Measurements from ENCODE around the gene TNS3. TPM values are rescaled to one million over a fixed set of nuclear protein-coding genes. Genes with fewer than 3 reads are reported as not detected.

Gene TNS3
- total and polyA plus RNA-seq, 9 of the 15 experiments (the other 6 are each of a cell fraction or from before 2014, with no cell fraction given), result 0.20 TPM; not detected in 8

DNA sequence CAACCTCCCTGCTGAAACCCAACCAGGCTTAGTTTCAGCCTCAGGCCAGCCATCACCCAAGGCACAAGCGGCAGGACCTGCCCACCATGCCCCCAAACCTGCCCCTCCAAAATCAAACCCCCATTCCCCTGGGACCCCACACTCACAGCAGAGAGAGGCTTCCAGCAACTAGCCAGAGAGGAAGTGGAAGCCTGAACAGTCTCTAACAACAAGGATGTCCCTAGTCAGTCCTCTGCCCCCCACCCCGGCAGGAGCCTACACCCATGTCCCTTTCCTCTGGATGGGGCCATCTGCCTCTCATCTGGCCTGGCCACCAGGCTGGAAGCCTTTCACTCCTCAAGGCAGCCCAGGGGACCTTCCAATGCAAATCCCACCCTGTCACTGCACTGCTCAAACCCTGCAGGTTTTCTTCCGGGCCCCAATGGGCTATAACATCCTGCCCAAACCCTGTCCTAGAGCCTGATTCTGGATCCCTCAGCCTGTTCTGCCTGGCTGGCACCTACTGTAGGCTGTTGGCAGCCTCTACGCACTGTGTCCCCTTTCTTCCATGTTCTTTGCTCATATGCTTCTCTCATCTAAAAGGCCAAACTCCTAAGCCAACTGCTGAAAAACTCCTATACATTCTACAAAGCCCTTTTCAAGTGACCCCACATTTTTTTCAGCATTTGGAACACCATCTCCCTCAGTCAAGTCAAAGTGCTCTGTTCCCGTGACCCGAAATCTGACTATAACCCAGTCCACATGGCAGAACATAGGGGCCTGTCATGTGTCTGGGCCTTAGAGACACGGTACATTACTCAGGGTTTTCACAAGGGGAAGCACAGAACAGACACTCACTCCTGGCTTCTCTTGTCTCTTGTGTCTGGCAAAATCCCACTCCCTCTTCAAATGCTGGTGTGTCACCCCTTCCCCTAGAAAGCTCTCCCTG, 253.3 kb downstream of the TNS3 start:
- 0% methylated on average over 6 of the region's 7 CpGs for WGBS (ENCODE audit: insufficient coverage, low coverage, missing lambda C conversion rate)
- peaks cover 0 to 3% of the 10 kb centered on the region in 2 experiments; a peak in 1 of 5 replicates for H3K4me1 ChIP-seq (replicated peaks in 1 of 2; ENCODE audit: control insufficient read depth in 2 of 2, insufficient read depth in 2 of 2, low read length in 2 of 2)
- TF ChIP-seq MCM7 (IDR thresholded peaks at IDR 0.05), result no peak
- TF ChIP-seq CHCHD3 (CRISPR knock-in tag; IDR thresholded peaks at IDR 0.05), result no peak
- TF ChIP-seq FOXP1 (CRISPR knock-in tag; IDR thresholded peaks at IDR 0.05), result no peak
- no peak for TF ChIP-seq KAT7 (CRISPR knock-in tag; IDR thresholded peaks at IDR 0.05; ENCODE audit: borderline replicate concordance)
- ATAC-seq (no peak), DNase-seq (ENCODE audit: extremely low read depth in 1 of 4, low spot score in 3 of 4) (no peak), FAIRE-seq (no peak)
- no peaks in the 10 kb centered on the region; the same call in 1 of the 2 replicates for H4K20me1 ChIP-seq (replicated peaks; ENCODE audit: control insufficient read depth, insufficient read depth, low read length)
- ChIA-PET POLR2A (no interaction called here), CTCF (ENCODE audit: low intra/inter-chr PET ratio) (no interaction called here)
- no peak overlapping the region for H3K4me3 ChIP-seq
- no peaks in the 10 kb centered on the region for H3K9me1 ChIP-seq (ENCODE audit: control insufficient read depth, insufficient read depth, low read length)
- no peak overlapping the region for H3K27ac ChIP-seq (ENCODE audit: extremely low read depth, low read depth, low read length)
- H3K36me3 ChIP-seq (ENCODE audit: control insufficient read depth, insufficient read depth, low read length), result no peaks in the 10 kb centered on the region
- intact Hi-C loops (cut with micrococcal nuclease) (no loop called here), in situ Hi-C loops (cut with MboI) (no loop called here)
- H3K4me2 ChIP-seq (ENCODE audit: insufficient read depth, low read length), result no peak overlapping the region
- H3K9me3 ChIP-seq (replicated peaks; ENCODE audit: control insufficient read depth, insufficient read depth, low read depth, low read length), result no peaks in the 10 kb centered on the region
- no peak overlapping the region for H2AFZ ChIP-seq (ENCODE audit: low read depth, low read length)
- no TSS peak for BruUV-seq (replicated peaks)
- H3K9ac ChIP-seq (ENCODE audit: insufficient read depth in 1 of 2, low read depth in 2 of 2, low read length in 2 of 2), result no peak overlapping the region
- no peaks in the 10 kb centered on the region for H3K79me2 ChIP-seq (ENCODE audit: control insufficient read depth, insufficient read depth, low read length)
- H3K27me3 ChIP-seq (ENCODE audit: control insufficient read depth in 2 of 2, insufficient read depth in 2 of 2, low read length in 2 of 2), result peaks cover 15 to 65% of the 10 kb centered on the region in 2 experiments; a peak in 4 of 5 replicates
